Spleen (tissue), 11 donors: ENCODE results near the gene MALL. TPM values are rescaled to one million over a fixed set of nuclear protein-coding genes. Genes with fewer than 3 reads are reported as not detected.
"Not testable (repeated sequence)": the region's sequence is repeated elsewhere in the genome, so short reads cannot be mapped to it uniquely, and the experiment has no call there.

Experiments
- DNase-seq: peaks from one replicate; pipeline ENCODE4 v3.0.0-alpha.2; 2020
- H3K27ac ChIP-seq, 8 donors: fragments of 200-600 bp; sonication (generic) in 7 of 8; 1 replicate in 4 of 8; 2 replicates in 4 of 8; pipeline versions ENCODE4 v1.5.0 to v1.8.0; 2016 to 2021; ENCODE audit warnings: inconsistent platforms in 4 of 8, mild to moderate bottlenecking in 4 of 8, moderate library complexity in 1 of 8
- H3K27me3 ChIP-seq, 7 donors: fragments of 200-600 bp; sonication (generic) in 6 of 7; replicated peaks in 1 of 7; 1 replicate in 4 of 7; 2 replicates in 3 of 7; pipeline versions ENCODE4 v1.5.0 to v1.8.0; 2016 to 2021; ENCODE audit warnings: inconsistent platforms in 3 of 7, mild to moderate bottlenecking in 1 of 7
- H3K36me3 ChIP-seq, 6 donors: fragments of 200-600 bp; sonication (generic) in 5 of 6; 1 replicate in 4 of 6; 2 replicates in 2 of 6; pipeline versions ENCODE4 v1.5.0 to v1.8.0; 2016 to 2021; ENCODE audit warnings: inconsistent platforms in 2 of 6
- H3K4me1 ChIP-seq, 6 donors: fragments of 200-600 bp; sonication (generic) in 5 of 6; 1 replicate in 3 of 6; 2 replicates in 3 of 6; pipeline versions ENCODE4 v1.5.0 to v1.8.0; 2016 to 2021; ENCODE audit warnings: inconsistent platforms in 3 of 6
- H3K4me3 ChIP-seq, 8 donors: fragments of 200-600 bp; sonication (generic) in 7 of 8; 1 replicate in 4 of 8; 2 replicates in 4 of 8; pipeline versions ENCODE4 v1.5.0 to v1.8.0; 2016 to 2021; ENCODE audit warnings: inconsistent platforms in 4 of 8, mild to moderate bottlenecking in 4 of 8, moderate library complexity in 2 of 8
- H3K9me3 ChIP-seq, 8 donors: fragments of 200-600 bp; sonication (generic) in 7 of 8; 1 replicate in 4 of 8; 2 replicates in 4 of 8; pipeline versions ENCODE4 v1.5.0 to v1.8.0; 2016 to 2021; ENCODE audit warnings: inconsistent platforms in 4 of 8
- CTCF ChIP-seq, 11 experiments: fragments of 200-600 bp in 7 of 11; fragments of 450-650 bp in 4 of 11; sonication (generic) in 4 of 11; IDR thresholded peaks in 8 of 11; conservative IDR thresholded peaks in 3 of 11; 1 replicate in 7 of 11; 2 replicates in 4 of 11; pipeline versions ENCODE4 v1.4.0 to v1.8.0; 2016 to 2021; ENCODE audit warnings: antibody characterized with exemption in 11 of 11, inconsistent platforms in 4 of 11, mild to moderate bottlenecking in 1 of 11
- POLR2A ChIP-seq, 3 donors: fragments of 450-650 bp; IDR thresholded peaks; one replicate each; pipeline ENCODE4 v1.5.1; 2017; ENCODE audit warnings: antibody characterized with exemption in 3 of 3, mild to moderate bottlenecking in 1 of 3
- POLR2AphosphoS5 ChIP-seq, 3 donors: sonication (generic); formaldehyde crosslinking; IDR thresholded peaks; one replicate each; pipeline ENCODE4 v1.5.1; 2017; ENCODE audit warnings: antibody characterized with exemption in 3 of 3
- WGBS, 5 donors: extraction: QIAGEN DNeasy Blood & Tissue Kit in 3 of 5; methylation state at CpG; one replicate each; pipeline versions ENCODE4 v1.1.5 to v1.1.7; 2013 to 2018; 5-methylcytosine and 5-hydroxymethylcytosine counted together
- intact Hi-C: fragments of 100-400 bp; cut with DNase I; formaldehyde crosslinking; loops from one replicate; pipeline ENCODE4 v1.15.0; 2023; ENCODE audit warnings: low total_unique reads
- polyA plus RNA-seq, 3 donors: library from polyadenylated mRNA; stranded (reverse); fragments of 200-250 nt; gene quantifications; one replicate each; pipeline ENCODE4 v1.2.1, GENCODE V29; 2013
- total RNA-seq, 7 donors: library from RNA; depleted of rRNA in 3 of 7; stranded (reverse); fragments of >200 nt in 3 of 7; fragmentation: NEBNext Ultra II Directional in 4 of 7; extraction: Animal tissue kit (Norgen Biotek cat#: 25700) in 4 of 7; gene quantifications; one replicate each; pipeline versions ENCODE4 v1.1.0 to v1.2.1, GENCODE V29; 2016 to 2021
- donor health status: healthy with polysubstance abuse.
- donor health status: DM: no; HTN: no; CAD: no; lungs with moderate emphysema.
- donor health status: DM: no; HTN: no; CAD: no.
- donor health status: Bipolar disorder and iron deficiency.
- donor health status: healthy.
- donor health status: DM: no; HTN: no; CAD: no.
- donor health status: DM: yes; HTN: yes; CAD: no.

MALL gene
- total and polyA plus RNA-seq, 10 donors, result 1.7 to 14.5 (median 6.6) TPM

GRCh38 chr2:110101280-110101844, 14.3 kb downstream of the MALL start:
- TF ChIP-seq POLR2AphosphoS5 (IDR thresholded peaks at IDR 0.05), result peak; percentile 82 to 92 (median 88)
- TF ChIP-seq POLR2A (IDR thresholded peaks at IDR 0.05), result no peak
- peak; percentile 92 for DNase-seq
- H3K4me3 ChIP-seq, result no peak overlapping the region
- intact Hi-C loops, result no loop called here
- H3K4me1 ChIP-seq, result peaks cover 8 to 51% (median 26%) of the 10 kb centered on the region in 6 donors
- no peaks in the 10 kb centered on the region for H3K36me3 ChIP-seq
- WGBS, 5 donors, result 8 to 11% (median 10%) methylated on average over 11 of the region's 11 CpGs
- H3K9me3 ChIP-seq, result no peaks in the 10 kb centered on the region
- peak overlapping the region; percentile 57 to 89 (median 86) for H3K27ac ChIP-seq
- H3K27me3 ChIP-seq, result peaks cover 0 to 18% (median 0%) of the 10 kb centered on the region in 7 donors

GRCh38 chr2:110100880-110101279, 14.7 kb downstream of the MALL start:
- H3K27me3 ChIP-seq, result peaks cover 0 to 13% (median 0%) of the 10 kb centered on the region in 7 donors
- H3K4me1 ChIP-seq, result peaks cover 8 to 47% (median 26%) of the 10 kb centered on the region in 6 donors
- DNase-seq, H3K4me3 ChIP-seq, intact Hi-C loops, H3K36me3 ChIP-seq, H3K9me3 ChIP-seq: not testable (repeated sequence)
- H3K27ac ChIP-seq, result peak overlapping the region; percentile 42 to 89 (median 86)
- 41 to 68% (median 59%) methylated on average over 3 to 4 of the region's 4 CpGs for WGBS, 5 donors

- intact Hi-C loops, result no loop called here
- Histone ChIP-seq H3K27me3 (peaks cover 0 to 9% (median 0%) of the 10 kb centered on the region in 7 donors), H3K4me1 (peaks cover 8 to 43% (median 24%) of the 10 kb centered on the region in 6 donors), H3K36me3 (no peaks in the 10 kb centered on the region), H3K4me3 (no peak overlapping the region), H3K9me3 (no peaks in the 10 kb centered on the region), H3K27ac (peak overlapping the region; percentile 42 to 89 (median 86))
- TF ChIP-seq POLR2A (IDR thresholded peaks at IDR 0.05) (no peak), POLR2AphosphoS5 (IDR thresholded peaks at IDR 0.05) (peak in 1 of 3 donors; percentile 22)
- 32 to 63% (median 52%) methylated on average over 6 to 8 of the region's 8 CpGs for WGBS, 5 donors
- no peak for DNase-seq
These were observed 15.1 kb downstream of the MALL start for GRCh38 chr2:110100480-110100879.

- WGBS, 5 donors, result 72 to 87% (median 79%) methylated on average over 8 to 10 of the region's 10 CpGs
- Histone ChIP-seq H3K4me1 (peaks cover 8 to 37% (median 24%) of the 10 kb centered on the region in 6 donors), H3K27me3 (peaks cover 0 to 3% (median 0%) of the 10 kb centered on the region in 7 donors), H3K4me3 (no peak overlapping the region), H3K36me3 (no peaks in the 10 kb centered on the region), H3K9me3 (no peaks in the 10 kb centered on the region), H3K27ac (peak overlapping the region; percentile 21 to 89 (median 86))
- intact Hi-C loops, result no loop called here
- TF ChIP-seq POLR2A (IDR thresholded peaks at IDR 0.05), result no peak
- TF ChIP-seq CTCF (IDR thresholded peaks at IDR 0.05 in 8 of 11, conservative IDR thresholded peaks at IDR 0.05 in 3 of 11), result no peak
- no peak for TF ChIP-seq POLR2AphosphoS5 (IDR thresholded peaks at IDR 0.05)
- DNase-seq, result no peak
These were observed 16.0 kb downstream of the MALL start for GRCh38 chr2:110099471-110100225.

GRCh38 chr2:110099038-110099425, 16.6 kb downstream of the MALL start:
- H3K4me1 ChIP-seq, result peaks cover 8 to 37% (median 24%) of the 10 kb centered on the region in 6 donors
- TF ChIP-seq POLR2AphosphoS5 (IDR thresholded peaks at IDR 0.05), result no peak
- no peak for TF ChIP-seq POLR2A (IDR thresholded peaks at IDR 0.05)
- no peak for TF ChIP-seq CTCF (IDR thresholded peaks at IDR 0.05 in 8 of 11, conservative IDR thresholded peaks at IDR 0.05 in 3 of 11)

More at GRCh38 chr2:110099038-110099425, 16.6 kb downstream of the MALL start:
- Histone ChIP-seq H3K27me3 (no peaks in the 10 kb centered on the region), H3K4me3 (no peak overlapping the region), H3K9me3 (no peaks in the 10 kb centered on the region), H3K27ac (no peak overlapping the region), H3K36me3 (no peaks in the 10 kb centered on the region)
- DNase-seq, result no peak
- intact Hi-C loops, result no loop called here
- 59 to 83% (median 78%) methylated on average over 6 of the region's 6 CpGs for WGBS, 5 donors
